Activated CD8-positive, alpha-beta memory T cell treated with anti-CD3 and anti-CD28 coated beads for 1 hour (primary cell): ENCODE measurements around the gene BRINP2.

Experiments
- DNase-seq, 2 donors: peaks; one replicate each; pipeline ENCODE4 v3.0.0-alpha.2; 2020; ENCODE audit warnings: low read depth in 1 of 2; ENCODE audit errors: extremely low read depth in 1 of 2

BRINP2 gene

GRCh38 chr1:177164380-177165068 is 6.2 kb upstream of the BRINP2 start, which contains the start of gene ASTN1:
Gene ASTN1, minus strand, starts transcription at chr1:177164712. Its CDS starts 36 bp downstream, at chr1:177164676.
- no peak for DNase-seq

GRCh38 chr1:177165069-177165439 is 5.7 kb upstream of the BRINP2 start:
- DNase-seq = no peak

- no peak for DNase-seq
Observed at GRCh38 chr1:177171536-177172123, 872 bp downstream of the BRINP2 start.

GRCh38 chr1:177172272-177172671 is 1.5 kb downstream of the BRINP2 start:
- DNase-seq = no peak

- no peak for DNase-seq
Observed at GRCh38 chr1:177172866-177173265, 2.1 kb downstream of the BRINP2 start.

- no peak for DNase-seq
Observed at GRCh38 chr1:177173976-177174375, 3.2 kb downstream of the BRINP2 start.

GRCh38 chr1:177174921-177175634 is 4.3 kb downstream of the BRINP2 start:
- no peak for DNase-seq

GRCh38 chr1:177181280-177181630 is 10.5 kb downstream of the BRINP2 start:
- no peak for DNase-seq

GRCh38 chr1:177181631-177182291 is 11.0 kb downstream of the BRINP2 start:
- no peak for DNase-seq

GRCh38 chr1:177183836-177184235 is 13.1 kb downstream of the BRINP2 start:
- DNase-seq = no peak

- DNase-seq = no peak
Observed at GRCh38 chr1:177185209-177185608, 14.5 kb downstream of the BRINP2 start.

GRCh38 chr1:177186639-177187038 is 15.9 kb downstream of the BRINP2 start:
- DNase-seq = no peak

GRCh38 chr1:177190308-177190970 is 19.7 kb downstream of the BRINP2 start:
- no peak for DNase-seq

- no peak for DNase-seq
Observed at GRCh38 chr1:177198243-177198642, 27.5 kb downstream of the BRINP2 start.

- no peak for DNase-seq
Observed at GRCh38 chr1:177200290-177200689, 29.5 kb downstream of the BRINP2 start.

GRCh38 chr1:177206831-177207355 is 36.1 kb downstream of the BRINP2 start:
- no peak for DNase-seq

GRCh38 chr1:177208920-177209319 is 38.2 kb downstream of the BRINP2 start:
- no peak for DNase-seq

- DNase-seq = no peak
Observed at GRCh38 chr1:177209357-177209756, 38.6 kb downstream of the BRINP2 start.

GRCh38 chr1:177210071-177210470 is 39.3 kb downstream of the BRINP2 start:
- DNase-seq = no peak

GRCh38 chr1:177211231-177211630 is 40.5 kb downstream of the BRINP2 start:
- no peak for DNase-seq
